SK-N-SH treated with all-trans-retinoic acid at 6 μM for 48 hours (cell line): ENCODE results near the gene SEC23A.

Experiments used
- ATAC-seq: fragments of 200-7000 bp; cut with Tn5 transposase; 3 replicates; pipeline ENCODE4 v1.9.1; 2020; ENCODE audit warnings: mild to moderate bottlenecking, moderate library complexity
- ARNTL ChIP-seq: fragments of 450-650 bp; formaldehyde crosslinking; IDR thresholded peaks from 2 replicates; pipeline ENCODE4 v1.5.0; 2020; ENCODE audit warnings: low read depth, mild to moderate bottlenecking, moderate library complexity, borderline replicate concordance
- BACH2 ChIP-seq: fragments of 250-450 bp; sonication (Bioruptor Pico); IDR thresholded peaks from 2 replicates; pipeline ENCODE4 v1.9.0; 2021; ENCODE audit warnings: mild to moderate bottlenecking, borderline replicate concordance
- CREB5 ChIP-seq: fragments of 250-450 bp; sonication (Bioruptor Pico); IDR thresholded peaks from 2 replicates; pipeline ENCODE4 v1.5.1; 2020; ENCODE audit warnings: low read depth, mild to moderate bottlenecking, moderate library complexity
- CSDC2 ChIP-seq: fragments of 250-450 bp; sonication (Bioruptor Pico); IDR thresholded peaks from 2 replicates; pipeline ENCODE4 v1.5.0; 2020; ENCODE audit warnings: mild to moderate bottlenecking, moderate library complexity
- CSRNP3 ChIP-seq: fragments of 250-450 bp; sonication (Bioruptor Pico); IDR thresholded peaks from 2 replicates; pipeline ENCODE4 v1.5.1; 2021; ENCODE audit warnings: mild to moderate bottlenecking, moderate library complexity
- ESRRG ChIP-seq: fragments of 250-450 bp; sonication (Bioruptor Pico); IDR thresholded peaks from 2 replicates; pipeline ENCODE4 v1.6.1; 2021; ENCODE audit warnings: mild to moderate bottlenecking
- GLIS3 ChIP-seq: fragments of 250-450 bp; sonication (Bioruptor Pico); IDR thresholded peaks from 2 replicates; pipeline ENCODE4 v1.5.0; 2020; ENCODE audit warnings: mild to moderate bottlenecking, moderate library complexity
- ISL1 ChIP-seq: fragments of 250-450 bp; sonication (Bioruptor Pico); IDR thresholded peaks from 2 replicates; pipeline ENCODE4 v2.1.2; 2022; ENCODE audit warnings: mild to moderate bottlenecking, moderate library complexity
- OSR1 ChIP-seq: fragments of 250-450 bp; sonication (Bioruptor Pico); IDR thresholded peaks from 2 replicates; pipeline ENCODE4 v1.8.0; 2022; ENCODE audit warnings: moderate library complexity, mild to moderate bottlenecking, inconsistent platforms
- PATZ1 ChIP-seq: fragments of 250-450 bp; sonication (Bioruptor Pico); IDR thresholded peaks from 2 replicates; pipeline ENCODE4 v1.8.0; 2020; ENCODE audit warnings: mild to moderate bottlenecking, moderate library complexity, borderline replicate concordance
- PPARA ChIP-seq: fragments of 250-450 bp; sonication (Bioruptor Pico); IDR thresholded peaks from 2 replicates; pipeline ENCODE4 v1.5.0; 2020; ENCODE audit warnings: mild to moderate bottlenecking, borderline replicate concordance
- RARB ChIP-seq: fragments of 250-450 bp; sonication (Bioruptor Pico); IDR thresholded peaks from 2 replicates; pipeline ENCODE4 v1.8.0; 2021; ENCODE audit warnings: mild to moderate bottlenecking, moderate library complexity
- SNAI2 ChIP-seq: fragments of 250-450 bp; sonication (Bioruptor Pico); IDR thresholded peaks from 2 replicates; pipeline ENCODE4 v1.5.0; 2020; ENCODE audit warnings: mild to moderate bottlenecking, moderate library complexity
- TCF4 ChIP-seq: fragments of 250-450 bp; sonication (Bioruptor Pico); IDR thresholded peaks from 2 replicates; pipeline ENCODE4 v1.8.0; 2021; ENCODE audit warnings: mild to moderate bottlenecking, moderate library complexity, borderline replicate concordance
- TOX ChIP-seq: fragments of 250-450 bp; sonication (Bioruptor Pico); IDR thresholded peaks from 2 replicates; pipeline ENCODE4 v1.8.0; 2021; ENCODE audit warnings: mild to moderate bottlenecking, moderate library complexity, borderline replicate concordance
- TSHZ2 ChIP-seq: fragments of 250-450 bp; sonication (Bioruptor Pico); IDR thresholded peaks from 2 replicates; pipeline ENCODE4 v1.5.0; 2020; ENCODE audit warnings: mild to moderate bottlenecking, moderate library complexity
- ZC3H10 ChIP-seq: fragments of 250-450 bp; sonication (Bioruptor Pico); IDR thresholded peaks from 2 replicates; pipeline ENCODE4 v1.5.1; 2021; ENCODE audit warnings: mild to moderate bottlenecking, moderate library complexity
- ZFP3 ChIP-seq: fragments of 250-450 bp; sonication (Bioruptor Pico); IDR thresholded peaks from 2 replicates; pipeline ENCODE4 v1.5.0; 2020; ENCODE audit warnings: mild to moderate bottlenecking, moderate library complexity
- ZFP30 ChIP-seq: fragments of 450-650 bp; formaldehyde crosslinking; IDR thresholded peaks from 2 replicates; pipeline ENCODE4 v1.5.0; 2022; ENCODE audit warnings: mild to moderate bottlenecking, moderate library complexity
- ZNF565 ChIP-seq: fragments of 450-650 bp; formaldehyde crosslinking; conservative IDR thresholded peaks from 2 replicates; pipeline ENCODE4 v1.5.0; 2020; ENCODE audit warnings: low read depth, mild to moderate bottlenecking, moderate library complexity

SEC23A gene

GRCh38 chr14:38993981-38994380 lies 109.1 kb downstream of the SEC23A start:
- ATAC-seq = no peak
- TF ChIP-seq ZC3H10 = no peak
- TF ChIP-seq BACH2 = no peak
- no peak for TF ChIP-seq OSR1 (CRISPR knock-in tag)
- no peak for TF ChIP-seq PATZ1
- TF ChIP-seq ARNTL (CRISPR knock-in tag) = no peak
- TF ChIP-seq TOX (CRISPR knock-in tag) = no peak
- no peak for TF ChIP-seq TCF4 (CRISPR knock-in tag)
- TF ChIP-seq ESRRG (CRISPR knock-in tag) = no peak
- no peak for TF ChIP-seq SNAI2 (CRISPR knock-in tag)
- no peak for TF ChIP-seq CSDC2
- TF ChIP-seq TSHZ2 (CRISPR knock-in tag) = no peak
- no peak for TF ChIP-seq ISL1 (CRISPR knock-in tag)
- no peak for TF ChIP-seq GLIS3 (CRISPR knock-in tag)
- no peak for TF ChIP-seq ZFP3
- TF ChIP-seq ZNF565 (CRISPR knock-in tag) = no peak
- no peak for TF ChIP-seq CREB5 (CRISPR knock-in tag)
- no peak for TF ChIP-seq ZFP30 (CRISPR knock-in tag)
- no peak for TF ChIP-seq RARB (CRISPR knock-in tag)
- TF ChIP-seq PPARA (CRISPR knock-in tag) = no peak
- TF ChIP-seq, all 23 proteins: peak for 0

- ATAC-seq = no peak
- TF ChIP-seq SNAI2 (CRISPR knock-in tag) (no peak), TOX (CRISPR knock-in tag) (no peak), CSDC2 (no peak)
These were observed 110.8 kb downstream of the SEC23A start for GRCh38 chr14:38992067-38992844.

- no peak for ATAC-seq
- TF ChIP-seq PATZ1 (no peak), ZNF565 (CRISPR knock-in tag) (no peak), TSHZ2 (CRISPR knock-in tag) (no peak), TCF4 (CRISPR knock-in tag) (no peak), CSRNP3 (CRISPR knock-in tag) (no peak), PPARA (CRISPR knock-in tag) (no peak)
These were observed 111.7 kb downstream of the SEC23A start for GRCh38 chr14:38991299-38991698.
